Sigmoid colon (tissue), 7 donors: ENCODE results near the gene LUZP2. TPM values are rescaled to one million over a fixed set of nuclear protein-coding genes. Genes with fewer than 3 reads are reported as not detected.

Experiments used
- DNase-seq: peaks from one replicate; pipeline ENCODE4 v3.0.0-alpha.2; 2019
- H3K27ac ChIP-seq, 4 donors: fragments of 200-600 bp; sonication (generic); one replicate each; pipeline ENCODE4 v1.5.1; 2016 to 2019; ENCODE audit warnings: mild to moderate bottlenecking in 1 of 4
- H3K27me3 ChIP-seq, 3 donors: fragments of 200-600 bp; sonication (generic); one replicate each; pipeline ENCODE4 v1.5.1; 2019; ENCODE audit warnings: mild to moderate bottlenecking in 1 of 3
- H3K36me3 ChIP-seq, 4 donors: fragments of 200-600 bp; sonication (generic); one replicate each; pipeline ENCODE4 v1.5.1; 2016 to 2019
- H3K4me1 ChIP-seq, 4 donors: fragments of 200-600 bp; sonication (generic); one replicate each; pipeline ENCODE4 v1.5.1; 2017 to 2019
- H3K4me3 ChIP-seq, 4 donors: fragments of 200-600 bp; sonication (generic); one replicate each; pipeline ENCODE4 v1.5.1; 2017 to 2019; ENCODE audit warnings: mild to moderate bottlenecking in 2 of 4, moderate library complexity in 1 of 4
- H3K9me3 ChIP-seq, 4 donors: fragments of 200-600 bp in 3 of 4; sonication (generic) in 3 of 4; one replicate each; pipeline versions ENCODE4 v1.5.1 to v1.6.1; 2013 to 2019
- CTCF ChIP-seq, 4 experiments: fragments of 450-650 bp in 3 of 4; fragments of 200-600 bp in 1 of 4; IDR thresholded peaks; one replicate each; pipeline ENCODE4 v1.5.1; 2016 to 2019; ENCODE audit warnings: antibody characterized with exemption in 4 of 4, mild to moderate bottlenecking in 3 of 4, moderate library complexity in 2 of 4
- EP300 ChIP-seq, 4 donors: sonication (generic); formaldehyde crosslinking; IDR thresholded peaks; one replicate each; pipeline ENCODE4 v1.6.1; 2017; ENCODE audit warnings: antibody characterized with exemption in 4 of 4
- POLR2A ChIP-seq, 2 donors: fragments of 450-650 bp; IDR thresholded peaks; one replicate each; pipeline ENCODE4 v1.6.1; 2016; ENCODE audit warnings: antibody characterized with exemption in 2 of 2, mild to moderate bottlenecking in 2 of 2, moderate library complexity in 2 of 2
- POLR2AphosphoS5 ChIP-seq, 4 donors: sonication (generic); formaldehyde crosslinking; IDR thresholded peaks; one replicate each; pipeline ENCODE4 v1.6.1; 2017; ENCODE audit warnings: antibody characterized with exemption in 4 of 4
- WGBS, 2 donors: extraction: QIAGEN DNeasy Blood & Tissue Kit; methylation state at CpG; one replicate each; pipeline ENCODE4 v1.1.7; 2013; 5-methylcytosine and 5-hydroxymethylcytosine counted together
- intact Hi-C: fragments of 100-400 bp; cut with DNase I; formaldehyde crosslinking; loops from one replicate; pipeline ENCODE4 v1.15.1; 2023
- polyA plus RNA-seq, 3 donors: library from polyadenylated mRNA; stranded (reverse); fragments of 200-250 nt; gene quantifications; one replicate each; pipeline ENCODE4 v1.2.3, GENCODE V29; 2013
- total RNA-seq, 4 donors: library from RNA; depleted of rRNA; stranded (reverse); fragments of >200 nt; gene quantifications; one replicate each; pipeline ENCODE4 v1.1.0, GENCODE V29; 2016
- donor health status: healthy with polysubstance abuse.
- donor health status: Bipolar disorder and iron deficiency.
- donor health status: healthy.

LUZP2 gene
- total and polyA plus RNA-seq, 7 donors, result 0.16 to 2.1 (median 0.83) TPM

- Histone ChIP-seq H3K27ac (no peak overlapping the region), H3K9me3 (no peaks in the 10 kb centered on the region), H3K27me3 (no peaks in the 10 kb centered on the region), H3K4me1 (no peaks in the 10 kb centered on the region), H3K4me3 (no peak overlapping the region), H3K36me3 (no peaks in the 10 kb centered on the region)
- TF ChIP-seq CTCF (IDR thresholded peaks at IDR 0.05) (no peak), EP300 (IDR thresholded peaks at IDR 0.05) (no peak), POLR2AphosphoS5 (IDR thresholded peaks at IDR 0.05) (no peak)
- intact Hi-C loops, result no loop called here
- no peak for DNase-seq
These were observed 208.6 kb downstream of the LUZP2 start for GRCh38 chr11:24705474-24705873.

GRCh38 chr11:24708616-24709015 is 211.8 kb downstream of the LUZP2 start:
- no peaks in the 10 kb centered on the region for H3K36me3 ChIP-seq
- DNase-seq, result no peak
- H3K27me3 ChIP-seq, result no peaks in the 10 kb centered on the region
- no peak overlapping the region for H3K4me3 ChIP-seq
- WGBS, 2 donors, result 90 to 96% methylated on average over 1 of the region's 1 CpG
- no peak for TF ChIP-seq POLR2AphosphoS5 (IDR thresholded peaks at IDR 0.05)
- no peak for TF ChIP-seq EP300 (IDR thresholded peaks at IDR 0.05)
- no peak for TF ChIP-seq CTCF (IDR thresholded peaks at IDR 0.05)
- no peak for TF ChIP-seq POLR2A (IDR thresholded peaks at IDR 0.05)
- no peaks in the 10 kb centered on the region for H3K9me3 ChIP-seq
- intact Hi-C loops, result no loop called here
- H3K4me1 ChIP-seq, result no peaks in the 10 kb centered on the region
- H3K27ac ChIP-seq, result no peak overlapping the region

GRCh38 chr11:24709928-24710565 is 213.2 kb downstream of the LUZP2 start:
- no peak overlapping the region for H3K4me3 ChIP-seq
- no peaks in the 10 kb centered on the region for H3K4me1 ChIP-seq
- 33 to 62% methylated on average over 2 of the region's 2 CpGs for WGBS, 2 donors
- H3K27me3 ChIP-seq, result no peaks in the 10 kb centered on the region
- intact Hi-C loops, result no loop called here
- H3K9me3 ChIP-seq, result no peaks in the 10 kb centered on the region
- no peaks in the 10 kb centered on the region for H3K36me3 ChIP-seq
- no peak for DNase-seq
- TF ChIP-seq CTCF (IDR thresholded peaks at IDR 0.05), result no peak
- no peak for TF ChIP-seq POLR2AphosphoS5 (IDR thresholded peaks at IDR 0.05)
- TF ChIP-seq POLR2A (IDR thresholded peaks at IDR 0.05), result no peak
- no peak for TF ChIP-seq EP300 (IDR thresholded peaks at IDR 0.05)
- no peak overlapping the region for H3K27ac ChIP-seq

GRCh38 chr11:24714601-24715000 is 217.7 kb downstream of the LUZP2 start:
- Histone ChIP-seq H3K27me3 (no peaks in the 10 kb centered on the region), H3K9me3 (no peaks in the 10 kb centered on the region), H3K4me1 (no peaks in the 10 kb centered on the region), H3K36me3 (no peaks in the 10 kb centered on the region), H3K4me3 (no peak overlapping the region), H3K27ac (no peak overlapping the region)
- TF ChIP-seq EP300 (IDR thresholded peaks at IDR 0.05), result no peak
- no peak for TF ChIP-seq POLR2AphosphoS5 (IDR thresholded peaks at IDR 0.05)
- no peak for TF ChIP-seq CTCF (IDR thresholded peaks at IDR 0.05)
- no peak for TF ChIP-seq POLR2A (IDR thresholded peaks at IDR 0.05)
- DNase-seq, result no peak
- intact Hi-C loops, result no loop called here
- 83 to 87% methylated on average over 1 of the region's 1 CpG for WGBS, 2 donors

GRCh38 chr11:24716403-24716802 is 219.6 kb downstream of the LUZP2 start:
- Histone ChIP-seq H3K4me3 (no peak overlapping the region), H3K4me1 (no peaks in the 10 kb centered on the region), H3K36me3 (no peaks in the 10 kb centered on the region), H3K27ac (no peak overlapping the region), H3K9me3 (no peaks in the 10 kb centered on the region), H3K27me3 (no peaks in the 10 kb centered on the region)
- intact Hi-C loops, result no loop called here
- DNase-seq, result no peak
- TF ChIP-seq EP300 (IDR thresholded peaks at IDR 0.05) (no peak), CTCF (IDR thresholded peaks at IDR 0.05) (no peak), POLR2A (IDR thresholded peaks at IDR 0.05) (no peak), POLR2AphosphoS5 (IDR thresholded peaks at IDR 0.05) (no peak)
- 47 to 77% methylated on average over 5 of the region's 5 CpGs for WGBS, 2 donors
